ENCODE results near the gene SLC51A.
A peak's percentile ranks its signal among the peaks of the same experiment; 100 is the strongest.

SLC51A gene

GRCh38 chr3:196217307-196218154 is 1.2 kb downstream of the SLC51A start:
- DNase-seq, result no peak

GRCh38 chr3:196218155-196218712 is 1.9 kb downstream of the SLC51A start:
- DNase-seq, result no peak

GRCh38 chr3:196219194-196219969 is 3.0 kb downstream of the SLC51A start:
- DNase-seq, result peak; percentile 88

- no peak for DNase-seq
These were observed 3.6 kb downstream of the SLC51A start for GRCh38 chr3:196219970-196220311.

GRCh38 chr3:196220587-196220986 is 4.3 kb downstream of the SLC51A start:
- DNase-seq, result no peak

GRCh38 chr3:196220991-196221390 is 4.7 kb downstream of the SLC51A start:
- no peak for DNase-seq

DNA sequence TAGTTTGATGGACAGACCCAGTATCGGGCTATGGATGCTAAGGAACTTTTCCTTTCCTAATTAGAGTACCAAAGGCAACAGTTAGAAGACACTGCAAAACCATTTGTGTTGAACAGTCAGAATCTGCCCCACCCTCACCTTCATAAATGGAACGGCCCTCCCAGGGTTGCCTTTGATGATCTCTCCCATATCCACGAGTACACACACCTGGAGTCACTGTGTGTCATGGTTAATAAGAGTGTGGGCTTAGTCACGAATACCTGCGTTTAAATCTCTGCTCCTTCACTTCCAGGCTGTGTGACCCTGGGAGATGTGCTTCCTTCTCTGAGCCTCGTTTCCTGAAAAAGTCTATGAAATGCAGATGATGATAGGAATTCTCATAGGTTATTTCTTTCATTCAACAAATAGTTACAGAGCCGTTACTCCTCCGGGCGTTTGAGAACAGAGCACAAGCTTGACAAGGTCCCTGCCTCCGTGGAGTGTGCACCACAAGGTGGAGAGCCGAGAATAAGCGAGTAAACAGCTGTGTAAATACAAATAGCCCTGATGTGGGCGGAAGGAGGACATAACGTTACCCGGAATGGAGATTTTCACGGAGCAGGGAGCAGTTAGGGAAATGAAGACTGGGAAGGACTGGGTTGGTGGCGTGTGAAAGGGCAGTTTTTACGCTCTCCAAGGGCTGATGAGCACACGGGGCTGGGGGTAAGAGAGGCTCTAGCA is 6.7 kb downstream of the SLC51A start:
- DNase-seq, result no peak

- no peak for DNase-seq
These were observed 8.8 kb downstream of the SLC51A start for GRCh38 chr3:196225086-196225485.

DNA sequence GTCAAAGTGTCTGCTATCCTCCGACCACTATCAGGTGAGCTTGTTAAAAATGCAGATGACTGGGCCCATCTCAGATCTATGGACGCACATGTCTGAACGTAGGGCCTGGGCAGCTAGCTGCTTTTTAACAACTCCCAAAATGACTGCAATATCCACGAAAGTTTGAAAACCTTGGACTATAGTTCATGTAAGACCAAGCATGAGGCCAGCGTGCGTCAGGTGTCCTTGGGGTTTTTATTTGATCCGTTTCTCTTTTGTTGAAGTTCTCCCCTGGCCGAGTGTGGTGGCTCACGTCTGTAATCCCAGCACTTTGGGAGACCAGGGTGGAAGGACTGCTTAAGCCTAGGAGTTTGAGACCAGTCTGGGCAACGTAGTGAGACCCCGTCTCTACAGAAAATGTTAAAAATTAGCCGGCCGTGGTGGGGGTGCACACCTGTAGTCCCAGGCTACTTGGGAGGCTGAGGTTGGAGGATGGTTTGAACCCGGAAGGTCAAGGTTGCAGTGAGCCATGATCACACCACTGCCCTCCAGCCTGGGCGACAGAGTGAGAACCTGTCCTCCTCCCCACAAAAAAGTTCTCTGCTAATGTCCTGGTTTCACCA is 9.5 kb downstream of the SLC51A start:
- no peak for DNase-seq

DNA sequence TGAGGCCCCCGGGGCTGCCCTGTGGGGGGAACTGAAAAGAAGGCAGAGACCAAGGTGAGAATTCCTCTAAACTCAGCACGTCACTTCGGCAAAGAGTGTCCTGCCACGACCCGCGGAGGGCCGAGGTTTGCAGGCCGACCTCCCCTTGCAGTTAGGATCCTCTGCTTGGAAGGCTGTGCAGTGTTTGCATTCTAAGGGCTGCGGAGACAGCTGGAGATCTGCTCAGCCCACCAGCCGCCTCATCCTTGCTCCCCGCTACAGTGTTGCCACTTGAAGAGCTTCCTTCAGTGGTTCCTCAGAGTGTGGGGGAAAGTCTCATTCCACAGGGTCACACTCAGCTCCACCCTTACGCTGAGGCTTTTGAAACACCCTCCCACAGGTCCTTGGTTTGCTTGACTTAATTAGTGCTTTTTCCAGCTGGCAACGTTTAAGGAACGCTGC is 10.8 kb downstream of the SLC51A start:
- no peak for DNase-seq

DNA sequence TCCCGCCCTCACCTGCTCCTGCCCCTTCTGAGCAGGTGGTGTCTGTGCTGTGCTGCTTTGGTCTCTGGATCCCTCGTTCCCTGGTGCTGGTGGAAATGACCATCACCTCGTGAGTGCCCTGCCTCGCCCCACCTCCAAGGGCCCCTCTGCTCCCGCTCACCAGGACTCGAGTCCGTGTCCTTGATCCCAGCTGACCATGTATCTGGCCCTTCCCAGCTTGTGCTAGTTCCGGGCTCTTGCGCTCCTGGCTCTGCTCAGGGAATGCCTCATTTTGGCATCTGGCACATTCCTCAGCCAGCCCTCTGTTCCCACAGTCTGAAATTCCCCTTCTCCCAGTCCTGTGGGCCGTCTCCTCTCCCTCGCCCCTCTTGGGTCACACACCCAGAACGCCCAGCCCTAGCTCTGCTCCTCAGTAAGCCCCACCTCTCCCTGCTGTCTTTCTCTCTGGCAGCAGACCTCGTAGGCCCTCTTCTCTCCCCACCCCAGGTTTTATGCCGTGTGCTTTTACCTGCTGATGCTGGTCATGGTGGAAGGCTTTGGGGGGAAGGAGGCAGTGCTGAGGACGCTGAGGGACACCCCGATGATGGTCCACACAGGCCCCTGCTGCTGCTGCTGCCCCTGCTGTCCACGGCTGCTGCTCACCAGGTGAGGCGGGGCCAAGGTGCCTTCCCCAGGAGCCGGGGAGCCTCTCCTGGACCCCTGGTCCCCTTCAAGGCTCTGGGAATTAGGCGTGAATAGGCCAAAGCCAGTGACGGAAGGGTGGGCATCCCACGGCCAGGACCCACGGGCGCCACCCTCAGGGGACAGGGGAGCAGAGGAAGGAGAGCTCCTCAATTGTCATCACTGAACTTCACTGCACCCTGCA is 11.5 kb downstream of the SLC51A start:
- DNase-seq, result peak; percentile 44

DNA sequence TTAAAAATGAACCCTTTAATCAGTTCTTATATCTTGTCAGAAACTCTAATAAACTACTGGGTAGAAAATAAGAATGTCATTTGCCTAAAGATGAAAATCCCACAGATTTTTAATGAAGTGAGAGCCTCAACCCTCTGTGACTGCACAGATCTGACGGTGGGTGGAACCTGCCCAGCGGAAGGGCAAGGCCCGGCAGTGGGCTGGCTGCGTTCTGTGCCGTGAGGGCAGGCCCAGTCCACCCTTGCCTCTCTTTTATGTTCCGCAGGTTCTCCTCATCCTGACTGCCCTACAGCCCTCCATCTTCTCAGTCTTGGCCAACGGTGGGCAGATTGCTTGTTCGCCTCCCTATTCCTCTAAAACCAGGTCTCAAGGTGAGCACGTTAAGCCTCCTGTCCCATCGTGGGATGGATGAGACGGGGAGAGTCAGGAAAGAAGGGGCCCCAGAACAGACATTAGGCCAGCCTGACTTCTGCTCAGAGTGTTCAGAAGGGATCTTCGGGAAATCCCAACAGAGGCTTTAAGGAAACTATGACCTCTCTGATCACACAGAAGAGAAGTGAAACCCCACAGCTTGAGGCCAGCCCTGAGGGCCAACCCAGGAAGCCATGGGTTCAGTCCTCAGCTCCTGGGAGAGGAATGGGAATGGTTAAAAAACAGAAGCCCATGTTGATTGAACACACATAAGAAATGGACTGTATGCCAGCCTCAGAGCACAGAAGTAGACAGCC is 16.0 kb downstream of the SLC51A start:
- DNase-seq, result no peak

DNA sequence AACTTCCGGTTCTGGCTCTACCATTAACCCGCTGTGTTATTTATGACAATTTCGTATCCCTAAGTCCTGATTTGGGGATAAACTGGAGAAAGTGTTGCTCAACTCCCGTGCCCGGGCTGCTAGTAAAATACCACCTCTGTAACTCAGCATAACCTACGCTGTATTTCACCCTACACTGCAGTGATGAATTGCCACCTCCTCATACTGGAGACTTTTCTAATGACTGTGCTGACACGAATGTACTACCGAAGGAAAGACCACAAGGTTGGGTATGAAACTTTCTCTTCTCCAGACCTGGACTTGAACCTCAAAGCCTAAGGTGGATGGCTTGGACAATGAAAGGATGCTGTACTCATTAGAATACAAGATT is 16.5 kb downstream of the SLC51A start:
- no peak for DNase-seq

GRCh38 chr3:196235452-196236122 is 19.3 kb downstream of the SLC51A start:
- no peak for DNase-seq

GRCh38 chr3:196236223-196236622 is 19.9 kb downstream of the SLC51A start:
- DNase-seq, result no peak

DNA sequence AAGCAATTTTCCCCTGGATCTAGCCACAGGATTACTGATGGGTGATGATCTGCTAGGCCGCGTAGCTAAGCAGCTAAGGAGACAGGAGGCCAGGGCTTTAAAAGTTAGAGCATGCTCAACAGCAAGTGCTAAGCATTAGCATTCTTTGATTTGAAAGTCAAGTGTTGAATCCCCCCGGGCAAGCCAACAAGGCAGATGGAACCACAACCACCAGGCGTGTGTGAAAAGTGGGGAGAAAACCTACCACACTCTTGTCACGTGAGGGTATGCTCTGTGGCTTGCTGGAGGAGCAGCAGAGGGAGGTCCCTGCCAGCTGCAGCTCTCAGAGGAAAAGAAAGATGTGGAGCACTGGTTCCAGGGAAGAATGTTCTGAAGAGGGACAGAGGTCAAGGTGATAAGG is 20.9 kb downstream of the SLC51A start:
- no peak for DNase-seq

DNA sequence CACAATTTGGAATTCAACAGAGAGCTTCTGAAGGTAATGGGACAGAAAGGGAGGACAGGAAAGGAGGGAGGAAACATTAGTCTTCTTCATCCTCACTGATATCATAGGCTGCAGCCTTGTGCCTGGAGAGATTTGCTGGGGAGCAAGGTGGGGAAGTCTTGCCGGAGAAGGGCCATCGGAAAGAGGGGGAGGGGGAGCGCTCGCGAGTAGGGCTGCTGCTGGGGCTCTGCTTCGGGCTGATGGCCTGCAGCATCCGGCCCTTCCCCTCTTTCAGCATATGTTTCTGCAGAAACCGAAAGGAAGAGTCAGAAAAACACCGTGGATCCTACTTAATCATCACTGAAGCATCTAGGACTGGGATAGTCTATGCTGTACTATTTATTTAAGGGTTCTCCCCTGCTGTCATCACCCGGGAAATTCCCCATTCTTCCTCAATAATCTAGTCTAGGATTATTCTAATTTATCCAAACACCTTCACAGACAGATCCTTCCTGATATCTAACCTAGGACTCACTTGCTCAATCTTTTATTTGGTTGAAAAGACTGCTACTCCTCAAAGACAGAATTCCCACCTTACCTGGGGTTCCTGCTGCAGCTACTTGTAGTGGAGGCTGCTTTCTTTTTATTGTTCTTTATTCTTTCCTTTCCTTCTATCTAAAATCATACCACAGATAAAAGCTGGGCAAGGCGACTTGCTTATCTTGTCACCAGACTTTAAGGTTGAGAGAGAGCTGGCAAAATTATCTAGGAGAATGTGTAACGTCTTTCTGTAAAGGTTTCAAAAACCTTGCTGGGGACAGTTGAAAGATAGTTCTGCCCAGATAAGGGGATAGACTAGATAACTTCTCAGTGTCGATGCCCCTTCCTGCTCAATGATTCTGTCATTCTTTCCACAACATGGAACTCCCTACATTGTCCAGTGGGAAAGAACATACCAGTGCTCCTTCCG is 22.6 kb downstream of the SLC51A start:
- peak; percentile 37 for DNase-seq

GRCh38 chr3:196240424-196240823 is 24.1 kb downstream of the SLC51A start:
- DNase-seq, result no peak

- no peak for DNase-seq
These were observed 25.4 kb downstream of the SLC51A start for GRCh38 chr3:196241704-196242103.

Measured in fibroblast of skin of scalp (primary cell).